ENCODE results near the gene RFX8. TPM values are rescaled to one million over a fixed set of nuclear protein-coding genes. Genes with fewer than 3 reads are reported as not detected.

Gene RFX8
- total RNA-seq, 1 donor from 2014 or later, result not detected

- H3K4me1 Mint-ChIP-seq (ENCODE audit: low read depth), result no peaks in the 10 kb centered on the region
- no peak for DNase-seq (ENCODE audit: low spot score, unreplicated experiment)
- peaks cover 5% of the 10 kb centered on the region for H3K9me3 Mint-ChIP-seq (ENCODE audit: low read depth)
- no peak overlapping the region for H3K27ac Mint-ChIP-seq
- peaks cover 7% of the 10 kb centered on the region for H3K27me3 Mint-ChIP-seq
- TF ChIP-seq CTCF (IDR thresholded peaks at IDR 0.05; ENCODE audit: unreplicated experiment), result peak; percentile 68
- H3K4me3 Mint-ChIP-seq (ENCODE audit: low read depth), result no peak overlapping the region
- H3K36me3 Mint-ChIP-seq (ENCODE audit: insufficient read depth), result no peaks in the 10 kb centered on the region
These were observed 55.7 kb downstream of the RFX8 start for GRCh38 chr2:101419096-101419663.

GRCh38 chr2:101418460-101419095 lies 56.3 kb downstream of the RFX8 start:
- no peak for DNase-seq (ENCODE audit: low spot score, unreplicated experiment)
- no peaks in the 10 kb centered on the region for H3K4me1 Mint-ChIP-seq (ENCODE audit: low read depth)
- H3K27ac Mint-ChIP-seq, result no peak overlapping the region
- H3K27me3 Mint-ChIP-seq, result peaks cover 7% of the 10 kb centered on the region
- no peak overlapping the region for H3K4me3 Mint-ChIP-seq (ENCODE audit: low read depth)
- no peak for TF ChIP-seq CTCF (IDR thresholded peaks at IDR 0.05; ENCODE audit: unreplicated experiment)
- peaks cover 5% of the 10 kb centered on the region for H3K9me3 Mint-ChIP-seq (ENCODE audit: low read depth)
- H3K36me3 Mint-ChIP-seq (ENCODE audit: insufficient read depth), result no peaks in the 10 kb centered on the region

GRCh38 chr2:101416609-101417008 lies 58.3 kb downstream of the RFX8 start:
- no peak for TF ChIP-seq CTCF (IDR thresholded peaks at IDR 0.05; ENCODE audit: unreplicated experiment)
- DNase-seq (ENCODE audit: low spot score, unreplicated experiment), result no peak

GRCh38 chr2:101415884-101416283 lies 59.0 kb downstream of the RFX8 start:
- Mint-ChIP-seq H3K27me3 (peaks cover 17% of the 10 kb centered on the region), H3K4me1 (ENCODE audit: low read depth) (no peaks in the 10 kb centered on the region), H3K27ac (no peak overlapping the region), H3K36me3 (ENCODE audit: insufficient read depth) (no peaks in the 10 kb centered on the region), H3K4me3 (ENCODE audit: low read depth) (no peak overlapping the region), H3K9me3 (ENCODE audit: low read depth) (peaks cover 5% of the 10 kb centered on the region)
- TF ChIP-seq CTCF (IDR thresholded peaks at IDR 0.05; ENCODE audit: unreplicated experiment), result no peak
- DNase-seq (ENCODE audit: low spot score, unreplicated experiment), result no peak

More at GRCh38 chr2:101416609-101417008, 58.3 kb downstream of the RFX8 start:
- H3K4me3 Mint-ChIP-seq (ENCODE audit: low read depth), result no peak overlapping the region
- H3K27me3 Mint-ChIP-seq, result peaks cover 17% of the 10 kb centered on the region
- no peaks in the 10 kb centered on the region for H3K4me1 Mint-ChIP-seq (ENCODE audit: low read depth)
- no peaks in the 10 kb centered on the region for H3K36me3 Mint-ChIP-seq (ENCODE audit: insufficient read depth)
- no peak overlapping the region for H3K27ac Mint-ChIP-seq
- peaks cover 5% of the 10 kb centered on the region for H3K9me3 Mint-ChIP-seq (ENCODE audit: low read depth)

GRCh38 chr2:101415220-101415619 lies 59.7 kb downstream of the RFX8 start:
- peaks cover 17% of the 10 kb centered on the region for H3K27me3 Mint-ChIP-seq
- no peak for DNase-seq (ENCODE audit: low spot score, unreplicated experiment)
- no peak overlapping the region for H3K27ac Mint-ChIP-seq
- H3K4me3 Mint-ChIP-seq (ENCODE audit: low read depth), result no peak overlapping the region
- no peak for TF ChIP-seq CTCF (IDR thresholded peaks at IDR 0.05; ENCODE audit: unreplicated experiment)
- H3K9me3 Mint-ChIP-seq (ENCODE audit: low read depth), result peaks cover 5% of the 10 kb centered on the region
- no peaks in the 10 kb centered on the region for H3K4me1 Mint-ChIP-seq (ENCODE audit: low read depth)
- H3K36me3 Mint-ChIP-seq (ENCODE audit: insufficient read depth), result no peaks in the 10 kb centered on the region

Measured in progenitor cell of endocrine pancreas (in vitro differentiated cells).